ENCODE measurements around the gene INO80B. TPM values are rescaled to one million over a fixed set of nuclear protein-coding genes. Genes with fewer than 3 reads are reported as not detected.
A peak's percentile ranks its signal among the peaks of the same experiment; 100 is the strongest.

Gene INO80B
- total and polyA plus RNA-seq, 2 donors (not counting 1 experiment from before 2014, with no cell fraction given): 30.4 to 78.6 TPM

DNA sequence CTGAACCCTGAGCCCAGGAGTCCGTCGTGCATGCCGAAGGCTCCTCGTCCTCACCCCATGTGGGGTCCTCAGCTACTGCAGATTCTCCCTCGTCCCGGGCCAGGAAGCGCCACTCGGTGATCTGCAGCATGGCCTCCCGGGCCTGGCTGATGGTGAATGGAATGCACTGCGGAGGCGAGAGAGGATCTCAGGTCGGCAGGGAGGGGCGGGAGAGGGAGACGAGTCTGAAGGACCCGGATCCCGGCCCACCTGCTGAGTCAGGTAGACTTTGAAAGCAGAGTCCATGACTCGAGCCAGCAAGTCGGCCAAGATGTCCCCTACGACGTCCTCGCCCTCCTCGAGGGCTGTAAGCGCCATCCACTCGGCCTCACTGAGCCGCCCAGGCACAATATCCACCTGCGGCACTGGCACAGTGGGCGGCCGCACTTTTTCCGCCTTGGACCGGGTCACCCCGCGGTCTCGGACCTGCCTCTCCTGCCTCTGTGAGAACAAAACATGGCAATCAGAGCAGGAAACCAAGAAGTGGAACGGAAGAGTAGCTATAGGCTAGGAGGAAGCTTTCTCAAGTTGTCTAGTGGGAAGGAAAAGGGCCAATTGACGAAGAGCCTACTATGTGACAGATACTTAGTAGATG, 39.0 kb upstream of the INO80B start:
- WGBS (ENCODE audit: insufficient coverage): 51% methylated on average over 34 of the region's 35 CpGs
- H3K9me3 Mint-ChIP-seq (ENCODE audit: insufficient read depth): no peaks in the 10 kb centered on the region
- peak overlapping the region; percentile 80 for H2AFZ ChIP-seq (ENCODE audit: insufficient read depth, low read depth, low read length, poor library complexity, severe bottlenecking)
- H3K27ac ChIP-seq (ENCODE audit: low read length in 2 of 2): no peak overlapping the region
- H3K4me3 Mint-ChIP-seq: peak overlapping the region; percentile 84
- peak overlapping the region; percentile 87 for H3K4me2 ChIP-seq (replicated peaks; ENCODE audit: low read depth, low read length, poor library complexity, severe bottlenecking)
- peaks cover 49% of the 10 kb centered on the region for H3K4me1 Mint-ChIP-seq
- no peaks in the 10 kb centered on the region for H3K27me3 ChIP-seq (replicated peaks in 1 of 4; ENCODE audit: control extremely low read depth in 1 of 4, control insufficient read depth in 3 of 4, insufficient read depth in 4 of 4, low read length in 3 of 4)
- intact Hi-C loops (cut with micrococcal nuclease): loop anchor here (1.0 kb wide), 2 partner anchors 24 to 38 kb away; no protein-coding TSS in a partner anchor
- POLR2A ChIA-PET: interaction anchor here (0.9 to 2.1 kb wide), 2 partner anchors 25 to 41 kb away, joined by 3 to 6 read pairs; no protein-coding TSS in a partner anchor
- DNase-seq (peak; percentile 35), ATAC-seq (ENCODE audit: low read depth) (no peak)
- H3K36me3 ChIP-seq (replicated peaks in 1 of 2; ENCODE audit: control extremely low read depth in 1 of 2, control insufficient read depth in 1 of 2, extremely low read depth in 1 of 2, insufficient read depth in 2 of 2, low read length in 1 of 2): no peaks in the 10 kb centered on the region
- no peaks in the 10 kb centered on the region for H3K9me3 ChIP-seq (ENCODE audit: control extremely low read depth in 1 of 3, control insufficient read depth in 2 of 3, insufficient read depth in 1 of 3, low read length in 2 of 3)
- peaks cover 4% of the 10 kb centered on the region for H3K79me2 ChIP-seq (ENCODE audit: control insufficient read depth, insufficient read depth, low read length)
- CTCF ChIA-PET: interaction anchor here (0.7 to 1.4 kb wide), 4 partner anchors 24 to 81 kb away, joined by 3 to 4 read pairs (median 4); partner anchors contain the start of genes CCDC142, INO80B and TTC31
- no peaks in the 10 kb centered on the region for H3K27me3 Mint-ChIP-seq
- peak overlapping the region; percentile 65 for H3K27ac Mint-ChIP-seq
- no peak for TF ChIP-seq EZH2 (IDR thresholded peaks at IDR 0.05; ENCODE audit: borderline replicate concordance, insufficient read depth, low read depth, low read length, poor library complexity, severe bottlenecking)
- TF ChIP-seq, protein P1, sequence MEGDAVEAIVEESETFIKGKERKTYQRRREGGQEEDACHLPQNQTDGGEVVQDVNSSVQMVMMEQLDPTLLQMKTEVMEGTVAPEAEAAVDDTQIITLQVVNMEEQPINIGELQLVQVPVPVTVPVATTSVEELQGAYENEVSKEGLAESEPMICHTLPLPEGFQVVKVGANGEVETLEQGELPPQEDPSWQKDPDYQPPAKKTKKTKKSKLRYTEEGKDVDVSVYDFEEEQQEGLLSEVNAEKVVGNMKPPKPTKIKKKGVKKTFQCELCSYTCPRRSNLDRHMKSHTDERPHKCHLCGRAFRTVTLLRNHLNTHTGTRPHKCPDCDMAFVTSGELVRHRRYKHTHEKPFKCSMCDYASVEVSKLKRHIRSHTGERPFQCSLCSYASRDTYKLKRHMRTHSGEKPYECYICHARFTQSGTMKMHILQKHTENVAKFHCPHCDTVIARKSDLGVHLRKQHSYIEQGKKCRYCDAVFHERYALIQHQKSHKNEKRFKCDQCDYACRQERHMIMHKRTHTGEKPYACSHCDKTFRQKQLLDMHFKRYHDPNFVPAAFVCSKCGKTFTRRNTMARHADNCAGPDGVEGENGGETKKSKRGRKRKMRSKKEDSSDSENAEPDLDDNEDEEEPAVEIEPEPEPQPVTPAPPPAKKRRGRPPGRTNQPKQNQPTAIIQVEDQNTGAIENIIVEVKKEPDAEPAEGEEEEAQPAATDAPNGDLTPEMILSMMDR (IDR thresholded peaks at IDR 0.05): no peak
- H4K20me1 ChIP-seq (ENCODE audit: control insufficient read depth, insufficient read depth, low read length, poor library complexity, severe bottlenecking): no peaks in the 10 kb centered on the region
- H3K9ac ChIP-seq (ENCODE audit: low read length): peak overlapping the region; percentile 72
- peak overlapping the region in 4 of 5 experiments; percentile 54 to 67 (median 64) for H3K4me3 ChIP-seq (ENCODE audit: control extremely low read depth in 1 of 5, extremely low read depth in 1 of 5, insufficient read depth in 1 of 5, low read depth in 2 of 5, low read length in 4 of 5)
- H3K4me1 ChIP-seq (ENCODE audit: control insufficient read depth in 2 of 2, insufficient read depth in 2 of 2, low read length in 2 of 2): peaks cover 46 to 61% of the 10 kb centered on the region in 2 donors

DNA sequence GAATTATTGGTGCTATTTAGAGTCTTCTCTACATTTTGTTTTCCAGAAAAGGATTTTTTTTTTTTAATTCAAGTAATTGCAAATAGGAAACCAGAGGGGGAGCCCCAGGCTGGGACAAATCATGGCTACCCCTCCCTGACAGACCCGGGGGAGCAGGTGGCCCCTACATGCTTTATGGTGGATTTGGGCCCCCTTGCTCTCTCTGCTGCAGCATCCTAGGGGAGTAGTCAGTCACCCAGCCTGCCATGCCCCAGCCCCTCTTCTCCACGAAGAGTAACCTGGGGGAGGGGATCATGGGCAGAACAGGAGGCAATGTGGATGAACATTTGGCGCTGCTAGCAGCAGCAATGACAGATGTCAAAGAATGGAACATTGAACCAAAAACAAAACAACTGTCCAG, 38.1 kb upstream of the INO80B start:
- Histone ChIP-seq H3K27ac (ENCODE audit: low read length in 2 of 2) (no peak overlapping the region), H3K4me3 (ENCODE audit: control extremely low read depth in 1 of 5, extremely low read depth in 1 of 5, insufficient read depth in 1 of 5, low read depth in 2 of 5, low read length in 4 of 5) (no peak overlapping the region), H3K4me1 (ENCODE audit: control insufficient read depth in 2 of 2, insufficient read depth in 2 of 2, low read length in 2 of 2) (peaks cover 48 to 66% of the 10 kb centered on the region in 2 donors), H3K9me3 (ENCODE audit: control extremely low read depth in 1 of 3, control insufficient read depth in 2 of 3, insufficient read depth in 1 of 3, low read length in 2 of 3) (no peaks in the 10 kb centered on the region), H3K9ac (ENCODE audit: low read length) (no peak overlapping the region), H3K27me3 (replicated peaks in 1 of 4; ENCODE audit: control extremely low read depth in 1 of 4, control insufficient read depth in 3 of 4, insufficient read depth in 4 of 4, low read length in 3 of 4) (no peaks in the 10 kb centered on the region), H3K79me2 (ENCODE audit: control insufficient read depth, insufficient read depth, low read length) (peaks cover 4% of the 10 kb centered on the region), H3K36me3 (replicated peaks in 1 of 2; ENCODE audit: control extremely low read depth in 1 of 2, control insufficient read depth in 1 of 2, extremely low read depth in 1 of 2, insufficient read depth in 2 of 2, low read length in 1 of 2) (no peaks in the 10 kb centered on the region), H4K20me1 (ENCODE audit: control insufficient read depth, insufficient read depth, low read length, poor library complexity, severe bottlenecking) (no peaks in the 10 kb centered on the region), H2AFZ (ENCODE audit: insufficient read depth, low read depth, low read length, poor library complexity, severe bottlenecking) (no peak overlapping the region), H3K4me2 (replicated peaks; ENCODE audit: low read depth, low read length, poor library complexity, severe bottlenecking) (peak overlapping the region; percentile 87)
- TF ChIP-seq EZH2 (IDR thresholded peaks at IDR 0.05; ENCODE audit: borderline replicate concordance, insufficient read depth, low read depth, low read length, poor library complexity, severe bottlenecking): no peak
- TF ChIP-seq, protein P1 (IDR thresholded peaks at IDR 0.05): no peak
- DNase-seq (no peak), ATAC-seq (ENCODE audit: low read depth) (no peak)
- no peaks in the 10 kb centered on the region for H3K9me3 Mint-ChIP-seq (ENCODE audit: insufficient read depth)
- peak overlapping the region; percentile 73 for H3K27ac Mint-ChIP-seq
- ChIA-PET CTCF (no interaction called here), POLR2A (no interaction called here)
- peak overlapping the region; percentile 9 for H3K4me3 Mint-ChIP-seq
- peaks cover 55% of the 10 kb centered on the region for H3K4me1 Mint-ChIP-seq
- 50% methylated on average over 2 of the region's 3 CpGs for WGBS (ENCODE audit: insufficient coverage)
- no peaks in the 10 kb centered on the region for H3K27me3 Mint-ChIP-seq
- intact Hi-C loops (cut with micrococcal nuclease): no loop called here

Data from B cell (primary cell).